HepG2 (cell line): ENCODE measurements around the gene RPL36AL. TPM values are rescaled to one million over a fixed set of nuclear protein-coding genes. Genes with fewer than 3 reads are reported as not detected.

ENCODE experiments used
- DDIT3 ChIP-seq: sonication (generic); formaldehyde crosslinking; IDR thresholded peaks from 2 replicates; pipeline ENCODE4 v1.4.0; 2020; ENCODE audit warnings: mild to moderate bottlenecking, missing genetic modification reagents
- ELF3 ChIP-seq: IDR thresholded peaks from 2 replicates; pipeline ENCODE4 v1.6.1; 2016; ENCODE audit warnings: missing genetic modification reagents, missing compliant biosample characterization
- FIP1L1 ChIP-seq: fragments of 200-400 bp; formaldehyde crosslinking; IDR thresholded peaks from 2 replicates; pipeline ENCODE4 v1.6.1; 2018; ENCODE audit warnings: low read depth, mild to moderate bottlenecking, low read length, moderate library complexity, borderline replicate concordance; ENCODE audit not compliant: insufficient read depth
- HNF4G ChIP-seq, 2 experiments: sonication (generic) in 1 of 2; formaldehyde crosslinking in 1 of 2; IDR thresholded peaks; 2 replicates each; pipeline versions ENCODE4 v1.4.0 to v1.6.1; 2011 to 2020; ENCODE audit warnings: borderline replicate concordance in 2 of 2, low read depth in 2 of 2, mild to moderate bottlenecking in 2 of 2, low read length in 1 of 2, missing genetic modification reagents in 1 of 2, moderate library complexity in 1 of 2
- ISX ChIP-seq: sonication (generic); formaldehyde crosslinking; conservative IDR thresholded peaks from 2 replicates; pipeline ENCODE4 v1.5.0; 2020; ENCODE audit warnings: missing genetic modification reagents
- MED13 ChIP-seq: sonication (generic); formaldehyde crosslinking; IDR thresholded peaks from 2 replicates; pipeline ENCODE4 v1.5.0; 2020; ENCODE audit warnings: missing genetic modification reagents
- NONO ChIP-seq, 2 experiments: fragments of 450-650 bp in 1 of 2; sonication (generic) in 1 of 2; formaldehyde crosslinking in 1 of 2; IDR thresholded peaks in 1 of 2; conservative IDR thresholded peaks in 1 of 2; 2 replicates each; pipeline versions ENCODE4 v1.6.1 to v1.8.0; 2017 to 2022; ENCODE audit warnings: mild to moderate bottlenecking in 1 of 2, missing genetic modification reagents in 1 of 2, moderate library complexity in 1 of 2
- REXO4 ChIP-seq: sonication (generic); formaldehyde crosslinking; IDR thresholded peaks from 2 replicates; pipeline ENCODE4 v1.8.0; 2022; ENCODE audit warnings: missing genetic modification reagents, mild to moderate bottlenecking, borderline replicate concordance
- SP140L ChIP-seq: sonication (generic); formaldehyde crosslinking; IDR thresholded peaks from 2 replicates; pipeline ENCODE4 v1.4.0; 2020; ENCODE audit warnings: missing genetic modification reagents, borderline replicate concordance
- SUZ12 ChIP-seq: fragments of 150-350 bp; IDR thresholded peaks from 2 replicates; pipeline ENCODE4 v1.6.1; 2014; ENCODE audit warnings: low read depth, low read length
- TFDP1 ChIP-seq: IDR thresholded peaks from 2 replicates; pipeline ENCODE4 v1.6.1; 2016; ENCODE audit warnings: missing compliant biosample characterization, missing genetic modification reagents, borderline replicate concordance
- YY1 ChIP-seq: IDR thresholded peaks from 2 replicates; pipeline ENCODE4 v1.6.1; 2011; ENCODE audit warnings: low read length, low read depth, moderate library complexity, mild to moderate bottlenecking; ENCODE audit not compliant: insufficient read depth, insufficient replicate concordance
- ZBTB25 ChIP-seq: IDR thresholded peaks from 2 replicates; pipeline ENCODE4 v1.6.1; 2018; ENCODE audit warnings: missing genetic modification reagents
- ZBTB7A ChIP-seq: sonication (generic); formaldehyde crosslinking; IDR thresholded peaks from 2 replicates; pipeline ENCODE4 v1.8.0; 2022; ENCODE audit warnings: mild to moderate bottlenecking, missing genetic modification reagents
- ZNF460 ChIP-seq: sonication (generic); formaldehyde crosslinking; IDR thresholded peaks from 2 replicates; pipeline ENCODE4 v1.5.1; 2020; ENCODE audit warnings: missing genetic modification reagents, mild to moderate bottlenecking, borderline replicate concordance
- ZNF607 ChIP-seq: sonication (generic); formaldehyde crosslinking; IDR thresholded peaks from 2 replicates; pipeline ENCODE4 v1.5.1; 2020; ENCODE audit warnings: missing genetic modification reagents, mild to moderate bottlenecking, borderline replicate concordance
- ZNF646 ChIP-seq: sonication (generic); formaldehyde crosslinking; IDR thresholded peaks from 2 replicates; pipeline ENCODE4 v1.9.0; 2021; ENCODE audit warnings: mild to moderate bottlenecking, missing genetic modification reagents
- ZSCAN30 ChIP-seq: sonication (generic); formaldehyde crosslinking; IDR thresholded peaks from 2 replicates; pipeline ENCODE4 v1.5.0; 2020; ENCODE audit warnings: mild to moderate bottlenecking, missing genetic modification reagents
- polyA plus RNA-seq, 8 experiments: library from polyadenylated mRNA; depleted of rRNA in 3 of 8; stranded (reverse) in 7 of 8; unstranded in 1 of 8; fragments of >200 nt; fragmentation: Illumina TruSeq in 4 of 8; extraction: Trizol in 4 of 8; gene quantifications; 2 replicates each; pipeline versions ENCODE4 v1.2.1 to v1.2.3, GENCODE V29; 2011 to 2016; ENCODE audit warnings: low read depth in 4 of 8, missing spikeins in 1 of 8, mixed read lengths in 1 of 8; ENCODE audit not compliant: insufficient read depth in 1 of 8
- total RNA-seq, 5 experiments: library from RNA; depleted of rRNA; stranded (reverse); fragments of >200 nt; fragmentation: Illumina TruSeq; extraction: Trizol; gene quantifications; 2 replicates each; pipeline ENCODE4 v1.2.3, GENCODE V29; 2016; ENCODE audit warnings: low read depth in 1 of 5

RPL36AL gene
- total and polyA plus RNA-seq, 2 of the 13 experiments (the other 11 are each of a cell fraction or from before 2014, with no cell fraction given) = 90.0 to 294 TPM

GRCh38 chr14:49585803-49586672 lies 34.4 kb downstream of the RPL36AL start, which contains the start of gene RPS29 (continued):
- TF ChIP-seq ZNF646 (CRISPR knock-in tag) (no peak), MED13 (peak; percentile 77), SUZ12 (peak; percentile 40), YY1 (peak; percentile 89), HNF4G (IDR thresholded peaks at IDR 0.05; ENCODE audit: borderline replicate concordance, low read depth, low read length) (no peak), HNF4G (CRISPR knock-in tag; IDR thresholded peaks at IDR 0.05; ENCODE audit: borderline replicate concordance, low read depth) (no peak), DDIT3 (peak; percentile 27; the same call in 1 of the 2 replicates), ELF3 (CRISPR knock-in tag) (0 out of 2 replicates have a peak, but pooled peaks have one; percentile 23), ZNF460 (CRISPR knock-in tag) (peak; percentile 100), ZBTB7A (no peak), FIP1L1 (no peak), ZSCAN30 (no peak), ZNF607 (CRISPR knock-in tag) (peak; percentile 57; the same call in 1 of the 2 replicates), REXO4 (no peak), TFDP1 (CRISPR knock-in tag) (no peak), ISX (CRISPR knock-in tag) (no peak), ZBTB25 (CRISPR knock-in tag) (peak; percentile 65), NONO (IDR thresholded peaks at IDR 0.05) (no peak), NONO (CRISPR knock-in tag; conservative IDR thresholded peaks at IDR 0.05) (no peak; the same call in none of the 2 replicates), SP140L (0 out of 2 replicates have a peak, but pooled peaks have one; percentile 41)
